Peyer's patch (tissue), 4 donors: ENCODE measurements around the gene ATXN2L. TPM values are rescaled to one million over a fixed set of nuclear protein-coding genes. Genes with fewer than 3 reads are reported as not detected.
"Not testable (repeated sequence)": the region's sequence is repeated elsewhere in the genome, so short reads cannot be mapped to it uniquely, and the experiment has no call there.

Source experiments
- DNase-seq, 3 donors: peaks; one replicate each; pipeline ENCODE4 v3.0.0-alpha.2; 2017 to 2019
- H3K27ac ChIP-seq, 4 donors: fragments of 200-600 bp; sonication (generic); one replicate each; pipeline ENCODE4 v1.5.1; 2016 to 2019
- H3K27me3 ChIP-seq, 2 donors: fragments of 200-600 bp; sonication (generic); one replicate each; pipeline ENCODE4 v1.5.1; 2019
- H3K36me3 ChIP-seq, 3 donors: fragments of 200-600 bp; sonication (generic); one replicate each; pipeline ENCODE4 v1.5.1; 2016 to 2019
- H3K4me1 ChIP-seq, 4 donors: fragments of 200-600 bp; sonication (generic); one replicate each; pipeline ENCODE4 v1.5.1; 2016 to 2019
- H3K4me3 ChIP-seq, 4 donors: fragments of 200-600 bp; sonication (generic); 1 replicate in 3 of 4; 2 replicates in 1 of 4; pipeline ENCODE4 v1.5.1; 2016 to 2019; ENCODE audit warnings: mild to moderate bottlenecking in 1 of 4
- H3K9me3 ChIP-seq, 4 donors: fragments of 200-600 bp; sonication (generic); one replicate each; pipeline ENCODE4 v1.5.1; 2016 to 2019; ENCODE audit warnings: mild to moderate bottlenecking in 1 of 4
- POLR2A ChIP-seq, 2 donors: fragments of 450-650 bp; IDR thresholded peaks; one replicate each; pipeline ENCODE4 v1.5.1; 2017; ENCODE audit warnings: antibody characterized with exemption in 2 of 2, mild to moderate bottlenecking in 2 of 2, moderate library complexity in 2 of 2
- small RNA-seq, 2 donors: library from RNA; depleted of rRNA; stranded (forward); fragments of <200 nt; gene quantifications; one replicate each; pipeline ENCODE3, GENCODE V24; 2016
- total RNA-seq, 4 donors: library from RNA; depleted of rRNA; stranded (reverse); fragments of >200 nt; gene quantifications; one replicate each; pipeline ENCODE4 v1.1.0, GENCODE V29; 2016
- TF ChIP-seq, protein P1 (sequence below), 6 experiments: fragments of 450-650 bp in 4 of 6; fragments of 200-600 bp in 2 of 6; sonication (generic) in 1 of 6; IDR thresholded peaks; one replicate each; pipeline ENCODE4 v1.5.1; 2017 to 2019; ENCODE audit warnings: antibody characterized with exemption in 6 of 6, mild to moderate bottlenecking in 3 of 6, moderate library complexity in 1 of 6

ATXN2L gene
- total RNA-seq, 4 donors from 2014 or later: 93.9 to 208 (median 160) TPM

DNA sequence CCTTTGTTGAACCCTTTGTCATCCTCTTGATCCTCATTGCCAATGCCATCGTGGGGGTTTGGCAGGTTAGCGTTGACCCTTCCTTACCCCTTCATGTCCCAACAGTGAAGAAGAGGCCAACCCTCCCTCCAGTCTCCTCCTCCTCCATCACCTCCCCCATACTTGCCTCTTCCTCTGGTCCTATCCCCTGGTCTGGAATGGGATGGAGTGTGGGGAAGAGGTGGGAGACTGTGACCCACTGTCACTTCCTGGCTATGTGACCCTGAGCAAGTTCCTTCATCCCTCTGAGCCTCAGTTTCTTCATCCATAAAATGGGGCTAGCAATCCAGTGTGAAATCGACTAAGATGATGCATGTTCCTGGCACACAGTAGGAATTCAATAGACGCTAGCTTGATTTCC is 58.2 kb downstream of the ATXN2L start:
- TF ChIP-seq POLR2A (IDR thresholded peaks at IDR 0.05): no peak
- TF ChIP-seq, protein P1, sequence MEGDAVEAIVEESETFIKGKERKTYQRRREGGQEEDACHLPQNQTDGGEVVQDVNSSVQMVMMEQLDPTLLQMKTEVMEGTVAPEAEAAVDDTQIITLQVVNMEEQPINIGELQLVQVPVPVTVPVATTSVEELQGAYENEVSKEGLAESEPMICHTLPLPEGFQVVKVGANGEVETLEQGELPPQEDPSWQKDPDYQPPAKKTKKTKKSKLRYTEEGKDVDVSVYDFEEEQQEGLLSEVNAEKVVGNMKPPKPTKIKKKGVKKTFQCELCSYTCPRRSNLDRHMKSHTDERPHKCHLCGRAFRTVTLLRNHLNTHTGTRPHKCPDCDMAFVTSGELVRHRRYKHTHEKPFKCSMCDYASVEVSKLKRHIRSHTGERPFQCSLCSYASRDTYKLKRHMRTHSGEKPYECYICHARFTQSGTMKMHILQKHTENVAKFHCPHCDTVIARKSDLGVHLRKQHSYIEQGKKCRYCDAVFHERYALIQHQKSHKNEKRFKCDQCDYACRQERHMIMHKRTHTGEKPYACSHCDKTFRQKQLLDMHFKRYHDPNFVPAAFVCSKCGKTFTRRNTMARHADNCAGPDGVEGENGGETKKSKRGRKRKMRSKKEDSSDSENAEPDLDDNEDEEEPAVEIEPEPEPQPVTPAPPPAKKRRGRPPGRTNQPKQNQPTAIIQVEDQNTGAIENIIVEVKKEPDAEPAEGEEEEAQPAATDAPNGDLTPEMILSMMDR (IDR thresholded peaks at IDR 0.05): no peak
- Histone ChIP-seq H3K27me3 (no peaks in the 10 kb centered on the region), H3K36me3 (no peaks in the 10 kb centered on the region), H3K9me3 (no peaks in the 10 kb centered on the region), H3K4me3 (no peak overlapping the region), H3K4me1 (peaks cover 0 to 15% (median 6%) of the 10 kb centered on the region in 4 donors), H3K27ac (no peak overlapping the region)
- no peak for DNase-seq

DNA sequence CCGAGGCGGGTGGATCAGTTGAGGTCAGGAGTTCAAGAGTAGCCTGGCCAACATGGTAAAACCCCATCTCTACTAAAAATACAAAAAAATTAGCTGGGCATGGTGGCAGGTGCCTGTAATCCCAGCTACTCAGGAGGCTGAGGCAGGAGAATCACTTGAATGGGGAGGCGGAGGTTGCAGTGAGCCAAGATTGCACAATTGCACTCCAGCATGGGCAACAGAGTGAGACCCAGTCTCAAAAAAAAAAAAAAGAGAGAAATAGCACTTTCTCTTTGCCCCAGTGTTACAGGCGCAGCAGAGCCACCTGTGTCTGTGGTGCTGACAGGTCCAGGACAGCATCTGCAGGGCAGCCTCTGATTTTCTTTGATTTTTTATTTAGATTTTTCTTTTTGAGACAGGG is 58.8 kb downstream of the ATXN2L start:
- not testable (repeated sequence) for H3K4me3 ChIP-seq, H3K27ac ChIP-seq, H3K36me3 ChIP-seq, DNase-seq, H3K27me3 ChIP-seq, H3K9me3 ChIP-seq
- H3K4me1 ChIP-seq: peaks cover 0 to 15% (median 6%) of the 10 kb centered on the region in 4 donors

DNA sequence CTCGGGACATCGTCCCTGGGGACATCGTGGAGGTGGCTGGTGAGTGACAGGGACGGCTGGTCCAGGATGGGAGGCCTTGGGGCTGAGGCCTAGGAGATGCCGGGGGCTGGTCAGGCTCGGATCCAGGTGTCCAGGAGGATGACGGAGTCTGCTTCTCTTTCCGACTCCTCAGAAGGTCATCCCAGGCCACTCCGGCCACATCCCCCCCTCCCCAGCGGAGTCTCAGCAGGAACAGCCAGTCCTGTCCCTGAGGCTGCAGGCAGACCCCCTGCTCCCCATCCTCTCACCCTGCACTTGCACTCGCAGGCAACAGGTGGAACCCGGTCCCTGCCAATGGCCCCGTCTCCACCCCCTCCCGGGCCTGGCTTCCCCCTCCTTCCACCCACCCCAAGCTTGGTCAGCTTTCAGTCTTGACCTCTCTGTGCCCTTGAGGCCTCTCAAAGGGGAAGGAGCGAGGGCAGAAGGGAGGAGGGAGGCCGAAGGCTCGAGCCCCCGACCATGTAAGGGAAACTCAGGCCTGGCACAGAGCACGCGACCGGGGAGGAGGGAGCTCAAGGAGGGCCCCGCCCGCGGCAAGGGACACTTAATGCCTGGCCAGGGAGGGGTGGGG is 59.9 kb downstream of the ATXN2L start:
- Histone ChIP-seq H3K4me3 (no peak overlapping the region), H3K4me1 (peaks cover 0 to 15% (median 6%) of the 10 kb centered on the region in 4 donors), H3K9me3 (no peaks in the 10 kb centered on the region), H3K36me3 (no peaks in the 10 kb centered on the region), H3K27ac (no peak overlapping the region), H3K27me3 (no peaks in the 10 kb centered on the region)
- TF ChIP-seq POLR2A (IDR thresholded peaks at IDR 0.05): no peak
- TF ChIP-seq, protein P1 (IDR thresholded peaks at IDR 0.05): no peak
- no peak for DNase-seq

DNA sequence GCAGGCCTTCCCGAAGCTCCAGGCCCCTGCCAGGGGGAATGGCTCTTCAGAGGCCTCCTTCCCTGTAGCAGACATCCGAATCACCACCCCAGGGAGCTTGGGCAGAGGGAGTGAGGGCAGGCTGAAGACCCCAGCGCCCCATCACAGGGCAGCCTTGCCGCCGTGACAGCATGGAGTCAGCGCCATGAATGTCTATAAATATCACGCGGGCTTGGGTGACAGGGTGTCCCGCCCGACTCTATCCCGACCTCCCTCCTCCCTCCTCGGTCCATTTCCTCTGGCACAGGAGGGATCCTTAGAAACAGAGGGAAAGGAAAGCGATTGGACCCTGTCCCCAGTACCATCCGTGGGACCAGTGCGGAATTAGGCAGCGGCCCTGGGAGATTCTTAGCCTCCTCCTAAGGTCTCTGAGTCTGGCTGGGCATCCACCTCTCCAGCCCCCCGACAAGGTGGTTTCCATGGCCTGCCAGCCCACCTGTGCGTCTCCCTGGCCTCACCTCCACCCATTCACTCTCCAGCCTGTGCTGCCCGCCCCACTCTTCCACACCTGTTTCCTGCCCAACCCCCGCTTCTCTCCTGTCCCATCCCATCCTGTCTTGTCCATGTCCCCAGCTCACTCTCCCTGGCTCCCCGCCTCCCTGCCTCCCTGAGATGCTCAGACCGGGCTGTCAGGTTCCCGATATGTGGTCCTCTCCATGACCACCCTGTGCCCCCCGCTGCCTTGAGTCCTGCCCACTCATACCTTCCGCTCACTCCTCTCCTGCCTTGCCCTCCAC is 60.6 kb downstream of the ATXN2L start:
- H3K4me3 ChIP-seq: no peak overlapping the region
- H3K36me3 ChIP-seq: no peaks in the 10 kb centered on the region
- TF ChIP-seq, protein P1 (IDR thresholded peaks at IDR 0.05): no peak
- no peak for TF ChIP-seq POLR2A (IDR thresholded peaks at IDR 0.05)
- no peaks in the 10 kb centered on the region for H3K9me3 ChIP-seq
- H3K4me1 ChIP-seq: peaks cover 0 to 15% (median 6%) of the 10 kb centered on the region in 4 donors
- H3K27me3 ChIP-seq: no peaks in the 10 kb centered on the region
- DNase-seq: no peak
- H3K27ac ChIP-seq: no peak overlapping the region

DNA sequence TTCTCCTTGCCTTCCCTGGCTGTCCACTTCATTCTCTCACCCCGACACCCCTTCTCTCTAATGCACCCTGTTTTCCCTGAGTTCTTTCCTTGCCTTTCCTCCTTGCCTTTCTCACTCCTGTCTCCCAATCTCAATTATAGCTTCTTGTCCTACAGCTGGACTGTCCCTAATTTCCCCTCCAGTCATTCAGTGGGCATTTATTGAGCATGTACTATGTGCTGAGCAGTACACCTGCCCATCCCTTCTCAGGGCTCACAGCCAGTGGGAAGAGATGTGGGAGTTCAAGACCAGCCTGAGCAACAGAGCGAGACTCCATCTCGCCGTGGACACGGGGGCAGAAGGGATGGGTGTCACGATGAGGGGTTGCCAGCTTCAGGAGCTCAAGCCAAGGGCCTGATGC is 61.2 kb downstream of the ATXN2L start:
- DNase-seq: no peak
- no peak overlapping the region for H3K4me3 ChIP-seq
- TF ChIP-seq, protein P1 (IDR thresholded peaks at IDR 0.05): no peak
- no peak for TF ChIP-seq POLR2A (IDR thresholded peaks at IDR 0.05)
- no peaks in the 10 kb centered on the region for H3K27me3 ChIP-seq
- H3K4me1 ChIP-seq: peaks cover 0 to 12% (median 6%) of the 10 kb centered on the region in 4 donors
- H3K9me3 ChIP-seq: no peaks in the 10 kb centered on the region
- no peaks in the 10 kb centered on the region for H3K36me3 ChIP-seq
- H3K27ac ChIP-seq: no peak overlapping the region

Small RNA genes lying within 50 kb of the gene (small RNA-seq; reads per million reads assigned to genes)
- gene RF00416: 0 reads per million in 2 donors

Other genes with a start within 250 kb of the ATXN2L start
- gene SULT1A2, start 225.9 kb upstream of the ATXN2L start, total RNA-seq: 100 to 1,000 TPM in 3 of 4 donors, 10 to 100 TPM in 1; 26.4 to 241 (median 178) TPM
- 100 to 1,000 TPM; 120 to 959 (median 337) TPM for gene SULT1A1, start 213.0 kb upstream of the ATXN2L start, total RNA-seq
- 1 to 10 TPM in 2 of 4 donors, under 1 TPM in 1, not detected in 1; 0.85 to 2.1 (median 1.3) TPM for gene NPIPB8, start 184.9 kb upstream of the ATXN2L start, total RNA-seq
- 100 to 1,000 TPM; 157 to 700 (median 233) TPM for gene EIF3C, start 111.5 kb upstream of the ATXN2L start, total RNA-seq
- gene NPIPB9, start 71.2 kb upstream of the ATXN2L start, total RNA-seq: 10 to 100 TPM in 1 of 4 donors, 1 to 10 TPM in 1, not detected in 2; 3.9 to 22.2 TPM
- gene TUFM, start 23.3 kb downstream of the ATXN2L start, total RNA-seq: 100 to 1,000 TPM; 125 to 157 (median 131) TPM
- 10 to 100 TPM; 34.7 to 94.9 (median 78.8) TPM for gene SH2B1, start 40.8 kb downstream of the ATXN2L start, total RNA-seq
- 100 to 1,000 TPM in 1 of 4 donors, 1 to 10 TPM in 1, under 1 TPM in 1, not detected in 1; 0.35 to 142 (median 2.0) TPM for gene ATP2A1, start 55.5 kb downstream of the ATXN2L start, total RNA-seq
- 100 to 1,000 TPM in 3 of 4 donors, 10 to 100 TPM in 1; 70.6 to 394 (median 120) TPM for gene RABEP2, start 102.2 kb downstream of the ATXN2L start, total RNA-seq
- 10 to 100 TPM in 1 of 4 donors, 1 to 10 TPM in 1, not detected in 2; 6.3 to 85.8 TPM for gene CD19, start 109.0 kb downstream of the ATXN2L start, total RNA-seq
- gene NFATC2IP, start 127.9 kb downstream of the ATXN2L start, total RNA-seq: 10 to 100 TPM; 53.8 to 86.5 (median 79.6) TPM
- 10 to 100 TPM; 30.5 to 49.7 (median 36.3) TPM for gene SPNS1, start 151.8 kb downstream of the ATXN2L start, total RNA-seq
- gene LAT, start 162.1 kb downstream of the ATXN2L start, total RNA-seq: 10 to 100 TPM; 10.5 to 52.0 (median 15.9) TPM